Activated T-helper 9 cell treated with anti-CD3 and anti-CD28 coated beads, Interleukin-2, amount 50 U/mL, for 16 hours (primary cell): ENCODE results near the gene ZNF549.

Experiments
- DNase-seq: peaks from one replicate; pipeline ENCODE4 v3.0.0-alpha.2; 2020; ENCODE audit warnings: low read depth

ZNF549 gene

DNA sequence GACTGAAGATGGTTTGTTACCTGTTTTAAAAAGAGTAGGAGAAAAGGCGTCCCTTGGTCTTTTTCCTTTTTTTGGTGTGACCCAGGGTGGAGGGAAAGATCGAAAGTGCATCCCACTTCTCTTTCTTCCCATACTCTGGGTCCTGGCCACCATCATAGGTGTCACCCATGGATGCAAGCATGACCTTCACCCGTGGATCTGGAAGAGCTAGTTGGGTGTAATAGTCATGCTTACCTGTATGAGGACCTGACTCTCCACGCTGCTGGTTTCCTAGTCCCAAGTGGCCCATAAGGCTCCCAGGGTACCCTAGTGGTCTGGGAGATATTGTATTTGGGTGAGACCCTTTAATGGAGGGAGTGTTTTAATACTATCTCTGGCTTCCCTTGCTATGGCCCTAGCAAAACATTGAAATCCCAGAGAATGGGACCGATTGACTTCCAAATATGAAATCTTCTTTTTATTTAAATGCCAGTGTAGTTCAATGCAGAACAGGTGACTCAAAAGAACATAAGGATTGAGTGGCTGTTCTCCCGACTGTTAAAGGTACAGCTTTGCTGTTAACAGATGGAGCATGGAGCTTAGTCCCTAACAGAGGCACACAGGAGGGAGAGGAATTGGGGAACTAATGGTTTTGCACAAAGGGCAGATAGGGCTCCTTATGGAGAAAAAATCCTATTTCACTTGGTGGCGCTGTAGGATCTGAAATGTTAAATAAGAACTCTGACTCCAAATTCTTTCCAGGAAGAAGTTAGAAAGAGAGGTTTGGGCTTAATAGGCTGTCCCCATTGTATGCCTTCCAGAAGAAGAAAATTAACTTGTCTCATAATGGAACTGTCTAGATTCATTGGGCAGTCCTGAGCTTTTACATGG, 39.5 kb downstream of the ZNF549 start:
- no peak for DNase-seq

DNA sequence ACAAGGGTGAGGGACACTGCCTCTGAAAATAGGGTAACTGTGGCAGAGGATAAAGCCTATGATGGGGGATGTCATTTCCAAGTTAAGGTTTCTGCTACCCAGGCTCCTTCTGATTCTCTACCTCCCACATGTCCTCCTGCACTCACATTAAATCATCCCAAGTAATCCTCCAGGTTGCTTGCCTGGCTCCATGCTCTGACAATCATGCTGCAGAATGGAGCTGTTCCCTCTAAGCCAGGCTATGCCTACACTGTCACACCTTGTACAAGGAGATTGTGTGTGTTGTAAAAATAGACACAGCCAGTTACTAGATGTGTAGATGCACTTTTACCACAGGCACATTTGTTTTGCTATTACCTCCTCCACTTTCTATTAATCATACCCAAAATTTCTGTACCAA, 43.6 kb downstream of the ZNF549 start:
- DNase-seq, result no peak

DNA sequence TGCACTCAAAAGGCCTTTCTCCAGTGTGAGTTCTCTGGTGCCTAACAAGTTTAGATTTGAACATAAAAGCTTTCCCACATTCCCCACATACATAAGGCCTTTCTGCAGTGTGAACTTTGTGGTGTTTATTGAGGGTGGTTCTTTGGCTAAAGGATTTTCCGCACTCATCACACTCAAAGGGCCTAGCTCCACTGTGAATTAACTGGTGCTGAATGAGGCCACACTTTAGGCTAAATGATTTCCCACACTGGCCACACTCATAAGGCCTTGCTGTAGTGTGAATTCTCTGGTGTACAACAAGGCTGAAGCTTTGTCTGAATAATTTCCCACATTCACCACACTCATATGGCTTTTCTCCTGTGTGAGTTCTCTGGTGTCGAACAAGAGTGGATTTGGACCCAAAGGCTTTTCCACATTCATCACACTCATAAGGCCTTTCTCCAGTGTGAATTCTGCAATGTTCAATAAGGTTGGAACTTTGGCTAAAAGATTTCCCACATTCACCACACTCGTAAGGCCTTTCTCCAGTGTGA, 45.3 kb downstream of the ZNF549 start:
- no peak for DNase-seq

DNA sequence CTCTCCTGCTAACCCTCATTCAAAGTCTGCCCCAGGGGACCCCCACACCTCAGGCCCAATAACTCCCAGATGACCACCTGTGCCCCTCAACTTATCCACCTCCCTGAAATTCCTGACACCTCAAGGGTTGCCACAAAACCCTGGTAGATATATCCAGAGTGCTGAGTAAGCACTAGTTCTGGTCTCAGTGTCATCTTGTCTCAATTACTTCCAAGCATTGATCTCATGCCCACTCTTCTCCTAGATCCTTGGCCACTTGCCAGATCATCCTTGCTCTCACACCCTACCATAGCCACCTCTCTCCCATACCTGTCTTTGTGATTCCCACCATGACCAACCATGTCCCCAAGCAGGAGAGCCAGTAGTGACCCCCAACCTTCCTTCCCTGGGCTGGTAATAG, 49.5 kb downstream of the ZNF549 start:
- DNase-seq, result no peak

DNA sequence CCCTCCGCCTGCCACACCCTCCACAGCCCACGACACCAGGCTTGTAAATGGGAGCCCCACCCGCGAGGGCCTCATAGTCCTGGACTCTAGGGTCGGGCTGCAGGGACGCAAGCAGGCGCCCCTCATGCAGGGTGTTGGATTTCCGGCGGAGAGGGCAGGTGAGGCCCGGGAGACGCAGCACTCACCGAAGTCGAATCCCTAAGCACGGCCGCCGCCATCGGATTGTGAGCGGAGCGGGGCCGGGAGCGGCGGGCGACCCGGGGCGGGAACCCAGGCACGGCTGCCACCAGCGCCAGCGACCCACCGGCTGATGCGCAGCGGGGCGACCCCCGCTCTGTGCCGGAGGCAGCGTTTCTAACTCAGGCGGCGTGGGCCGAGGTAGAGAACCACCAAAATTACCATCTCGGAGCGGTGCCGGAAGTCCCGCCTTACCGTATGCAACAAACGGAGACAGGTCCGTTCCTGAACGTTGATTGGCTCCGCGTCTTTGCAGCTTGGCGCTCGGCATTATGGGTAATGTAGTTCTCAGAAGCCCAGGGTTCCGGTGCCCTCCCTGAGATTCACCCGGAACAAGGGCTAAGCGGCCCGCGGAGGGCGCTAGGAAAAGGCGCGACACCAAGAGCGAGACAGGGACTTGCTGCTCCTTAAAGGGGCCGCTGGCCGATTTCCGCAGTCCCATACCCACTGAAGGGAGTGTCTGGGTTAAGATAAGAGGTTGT, 51.5 kb downstream of the ZNF549 start, which contains the start of gene ZNF416:
Gene ZNF416, minus strand, starts transcription at position 425 of the 719 bp plus-strand sequence. Its CDS starts 207 bp downstream, at position 218.
- DNase-seq, result peak; percentile 91

DNA sequence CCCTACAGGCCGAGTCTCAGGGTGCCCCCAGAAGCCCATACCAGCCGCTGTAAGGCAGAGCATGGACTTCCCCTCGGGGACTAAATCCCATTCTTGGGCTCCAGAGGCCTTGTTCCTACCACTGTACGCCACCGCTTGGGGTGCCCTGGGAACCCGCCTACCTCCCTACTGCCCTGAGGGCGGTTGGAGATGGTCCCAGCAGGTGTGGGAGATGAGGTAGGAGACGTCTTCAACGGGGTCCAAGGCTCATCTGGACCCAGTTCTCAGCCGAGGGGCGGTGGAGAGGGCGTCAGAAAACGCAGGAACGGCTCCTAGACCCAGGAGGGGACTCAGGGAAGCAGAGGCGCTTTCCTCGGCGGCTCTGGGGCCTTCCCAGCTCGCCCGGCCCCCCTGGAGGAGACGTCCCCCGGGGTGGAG, 56.0 kb downstream of the ZNF549 start:
- no peak for DNase-seq

DNA sequence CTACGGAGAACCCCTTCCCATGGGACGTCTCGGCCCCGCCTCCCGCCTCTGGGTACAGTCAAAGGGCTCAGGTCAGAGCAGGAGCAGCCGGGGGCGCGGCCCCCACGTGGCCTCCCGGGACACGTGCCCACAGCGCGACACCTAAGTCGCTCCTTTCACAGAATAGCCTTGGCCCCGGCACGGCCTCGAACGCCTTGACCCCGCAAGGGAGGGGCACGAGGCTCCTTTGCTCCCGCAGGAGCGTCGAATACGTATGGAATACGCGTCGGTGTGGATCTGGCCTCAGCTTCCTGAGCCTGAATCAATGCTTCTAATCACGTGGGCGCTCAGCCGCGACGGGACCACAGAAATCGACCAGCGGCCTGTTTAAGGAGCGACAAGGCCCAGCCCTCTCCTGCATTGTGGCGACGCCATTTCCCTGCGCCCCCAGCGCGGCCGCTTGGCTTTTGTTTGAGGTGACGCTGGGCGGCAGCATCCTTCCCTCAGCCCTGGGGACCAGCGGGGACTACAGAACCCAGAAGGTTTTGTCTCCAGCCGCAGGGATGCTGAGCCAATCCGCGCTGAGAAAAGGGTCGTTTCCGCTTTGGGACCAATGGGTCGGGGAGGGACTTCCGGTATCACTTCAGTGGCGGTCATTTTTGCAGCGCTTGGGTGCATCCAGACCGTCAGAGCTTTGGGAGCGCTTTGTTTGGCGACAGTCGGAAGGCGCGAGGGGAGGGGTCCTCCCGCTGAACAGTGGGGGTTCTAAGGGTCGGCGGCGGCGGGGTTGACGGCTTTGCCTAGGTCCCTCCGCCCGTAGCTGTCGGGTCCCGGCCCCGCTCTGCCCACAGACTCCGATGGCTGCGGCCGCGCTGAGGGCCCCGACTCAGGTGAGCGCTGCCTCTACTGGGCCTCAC, 56.6 kb downstream of the ZNF549 start, which contains the start of gene ZIK1:
Gene ZIK1, plus strand, starts transcription at position 625 of the 896 bp plus-strand sequence. Its CDS starts 212 bp downstream, at position 837.
- DNase-seq, result peak; percentile 70

DNA sequence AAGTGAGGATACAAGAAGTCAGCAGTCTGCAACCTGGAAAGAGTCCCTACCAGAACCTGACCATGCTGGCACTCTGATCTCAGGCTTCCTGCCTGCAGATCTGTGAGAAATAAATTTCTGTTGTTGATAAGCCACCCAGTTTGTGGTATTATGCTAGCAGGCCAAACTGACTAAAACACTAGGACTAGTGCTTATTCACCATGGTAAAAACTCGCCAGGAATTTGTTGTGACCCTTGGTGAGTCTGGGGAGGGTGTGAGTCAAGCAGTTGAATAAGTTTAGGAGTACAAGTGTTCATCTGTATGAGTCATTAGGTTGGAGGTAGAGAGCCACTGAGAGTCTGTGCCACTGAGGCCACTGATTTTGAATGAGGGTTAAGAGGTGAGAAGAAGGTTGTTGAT, 60.4 kb downstream of the ZNF549 start:
- DNase-seq, result no peak

DNA sequence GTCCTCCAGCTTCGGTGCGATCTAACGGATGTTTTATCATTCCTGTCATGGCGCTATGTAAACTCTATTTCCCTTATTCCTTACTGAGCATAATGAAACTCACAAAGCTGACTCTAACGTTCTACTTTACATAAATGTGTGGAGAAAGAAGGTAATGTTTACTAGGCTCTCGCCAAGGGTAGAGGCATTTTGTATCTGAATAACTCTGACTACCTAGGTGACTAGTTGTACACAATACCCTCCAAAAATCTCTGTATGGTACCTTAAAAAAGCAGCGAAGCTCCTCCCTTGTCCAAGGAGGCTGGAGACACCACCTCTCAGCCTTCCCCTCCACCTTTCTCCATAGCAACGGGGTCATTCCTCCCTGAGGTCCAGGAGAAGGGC, 72.2 kb downstream of the ZNF549 start:
- no peak for DNase-seq

DNA sequence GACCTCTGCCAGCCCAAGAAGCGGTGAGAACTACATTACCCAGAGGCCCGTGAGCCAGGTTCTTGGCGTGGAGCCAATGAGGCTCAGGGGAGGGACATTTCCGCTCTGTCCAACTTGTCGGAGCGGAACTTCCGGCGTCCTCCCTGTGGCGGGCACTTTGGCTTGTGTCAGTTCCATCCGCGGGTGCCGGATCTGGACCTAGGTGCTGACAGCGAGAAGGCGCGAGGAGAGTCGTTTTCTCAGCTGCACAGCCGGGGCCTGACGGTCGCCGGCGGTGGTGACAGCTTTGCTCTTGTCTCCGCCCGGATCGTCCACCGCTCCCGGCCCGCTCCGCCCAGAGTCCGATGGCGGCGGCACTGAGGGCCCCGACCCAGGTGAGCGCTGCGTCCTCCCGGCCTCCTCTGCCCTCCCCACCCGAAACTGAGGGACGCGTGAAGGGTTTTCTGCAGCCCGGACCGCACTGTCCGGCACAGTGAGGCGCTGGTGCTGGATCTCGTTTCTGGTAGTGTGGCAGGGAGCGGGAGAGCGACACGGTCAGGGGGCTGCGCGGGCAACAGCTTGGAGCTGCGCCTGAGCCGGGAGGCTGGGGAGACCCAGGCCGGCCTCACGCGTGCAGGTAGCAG, 72.7 kb downstream of the ZNF549 start, which contains the start of gene ZNF530:
Gene ZNF530, plus strand, starts transcription at position 125 of the 623 bp plus-strand sequence. CDS start 4,461 bp downstream, outside the sequence.
- DNase-seq, result peak; percentile 78

DNA sequence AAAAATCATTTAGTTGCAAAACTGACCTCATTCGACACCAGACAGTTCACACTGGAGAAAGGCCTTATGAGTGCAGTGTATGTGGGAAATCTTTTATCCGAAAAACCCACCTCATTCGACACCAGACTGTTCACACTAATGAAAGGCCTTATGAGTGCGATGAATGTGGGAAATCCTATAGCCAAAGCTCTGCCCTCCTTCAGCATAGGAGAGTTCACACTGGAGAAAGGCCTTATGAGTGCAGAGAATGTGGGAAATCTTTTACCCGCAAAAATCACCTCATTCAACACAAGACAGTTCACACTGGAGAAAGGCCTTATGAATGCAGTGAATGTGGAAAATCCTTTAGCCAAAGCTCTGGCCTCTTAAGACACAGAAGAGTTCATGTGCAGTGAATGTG, 79.8 kb downstream of the ZNF549 start:
- DNase-seq, result no peak
